Activated CD4-positive, alpha-beta T cell treated with anti-CD3 and anti-CD28 coated beads for 4 hours (primary cell): Measurements from ENCODE around the gene TMTC3.

Experiments
- DNase-seq, 2 donors: peaks; one replicate each; pipeline ENCODE4 v3.0.0-alpha.2; 2020

The TMTC3 gene

GRCh38 chr12:88228720-88229119 is 86.6 kb downstream of the TMTC3 start:
- no peak for DNase-seq

- DNase-seq = no peak
Observed at GRCh38 chr12:88230271-88230670, 88.2 kb downstream of the TMTC3 start.

DNA sequence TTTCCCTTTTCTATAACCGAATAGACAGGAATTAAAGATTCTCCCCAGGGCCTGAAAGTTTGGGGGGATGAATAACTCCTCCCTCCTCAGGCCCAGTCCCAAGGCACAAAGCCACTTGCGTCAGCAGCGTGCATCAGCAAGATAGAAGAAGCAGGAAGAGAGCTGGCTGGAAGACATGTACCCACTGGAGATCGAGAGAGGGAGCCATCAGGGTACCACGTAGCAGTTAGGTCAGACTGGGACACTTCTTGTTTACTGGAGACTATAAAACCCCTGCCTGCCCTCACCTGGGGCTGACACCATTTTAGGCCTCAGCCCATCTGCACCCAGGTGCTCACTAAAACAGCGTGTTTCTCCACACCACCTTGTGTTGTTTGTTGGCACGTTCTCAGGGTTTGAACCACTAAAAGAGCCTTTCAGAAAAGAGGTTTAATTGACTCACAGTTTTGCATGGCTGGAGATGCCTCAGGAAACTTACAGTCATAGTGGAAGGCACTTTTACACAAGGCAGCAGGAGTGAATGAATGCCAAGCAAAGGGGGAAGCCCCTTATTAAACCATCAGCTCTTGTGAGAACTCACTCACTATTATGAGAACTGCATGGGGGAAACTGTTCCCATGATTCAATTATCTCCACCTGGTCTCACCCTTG is 93.2 kb downstream of the TMTC3 start:
- no peak for DNase-seq

- DNase-seq = no peak
Observed at GRCh38 chr12:88237954-88238353, 95.8 kb downstream of the TMTC3 start.

GRCh38 chr12:88238406-88238805 is 96.3 kb downstream of the TMTC3 start:
- DNase-seq = no peak

DNA sequence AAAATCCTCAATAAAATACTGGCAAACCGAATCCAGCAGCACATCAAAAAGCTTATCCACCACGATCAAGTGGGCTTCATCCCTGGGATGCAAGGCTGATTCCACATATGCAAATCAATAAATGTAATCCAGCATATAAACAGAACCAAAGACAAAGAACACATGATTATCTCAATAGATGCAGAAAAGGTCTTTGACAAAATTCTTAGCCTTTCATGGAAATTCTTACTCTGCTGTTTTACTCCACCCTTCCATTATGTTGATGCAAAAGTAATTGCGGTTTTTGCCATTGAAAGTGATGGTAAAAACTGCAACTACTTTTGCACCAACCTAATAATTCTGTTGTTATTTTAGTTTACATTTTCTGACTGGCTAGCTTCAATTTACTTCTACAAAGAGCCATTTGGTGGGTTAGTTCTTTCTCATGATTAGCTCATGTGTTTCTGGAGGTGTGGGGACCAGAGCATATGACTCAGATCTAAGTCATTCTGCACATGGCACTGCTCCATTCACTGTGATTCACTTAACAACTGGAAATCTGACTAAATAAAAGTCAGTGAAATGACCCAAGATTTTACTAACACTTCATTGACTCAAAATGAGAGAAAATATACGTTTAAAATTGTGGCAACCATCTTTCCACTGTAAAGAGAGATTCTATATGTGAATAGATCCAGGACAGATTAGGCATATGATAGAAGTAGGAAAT is 99.9 kb downstream of the TMTC3 start:
- DNase-seq = no peak

- DNase-seq = no peak
Observed at GRCh38 chr12:88242571-88242925, 100.4 kb downstream of the TMTC3 start.

GRCh38 chr12:88242939-88243338 is 100.8 kb downstream of the TMTC3 start:
- DNase-seq = no peak

GRCh38 chr12:88243982-88244381 is 101.9 kb downstream of the TMTC3 start:
- DNase-seq = no peak

DNA sequence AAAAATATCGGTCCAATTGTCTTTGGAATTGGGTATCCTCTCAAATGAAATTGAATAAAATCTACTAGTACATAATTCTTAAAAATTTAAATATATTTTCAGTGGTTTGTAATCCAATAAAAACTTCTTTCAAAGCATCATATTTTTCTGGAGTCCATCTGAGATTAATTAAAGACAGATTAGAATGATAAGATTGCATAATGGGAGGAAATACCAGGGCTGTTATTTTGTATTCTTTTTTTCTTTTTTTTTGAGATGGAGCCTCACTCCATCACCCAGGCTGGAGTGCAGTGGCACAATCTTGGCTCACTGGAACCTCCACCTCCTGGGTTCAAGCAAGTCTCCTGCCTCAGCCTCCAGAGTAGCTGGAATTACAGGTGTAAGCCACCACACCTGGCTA is 103.8 kb downstream of the TMTC3 start:
- DNase-seq = no peak

DNA sequence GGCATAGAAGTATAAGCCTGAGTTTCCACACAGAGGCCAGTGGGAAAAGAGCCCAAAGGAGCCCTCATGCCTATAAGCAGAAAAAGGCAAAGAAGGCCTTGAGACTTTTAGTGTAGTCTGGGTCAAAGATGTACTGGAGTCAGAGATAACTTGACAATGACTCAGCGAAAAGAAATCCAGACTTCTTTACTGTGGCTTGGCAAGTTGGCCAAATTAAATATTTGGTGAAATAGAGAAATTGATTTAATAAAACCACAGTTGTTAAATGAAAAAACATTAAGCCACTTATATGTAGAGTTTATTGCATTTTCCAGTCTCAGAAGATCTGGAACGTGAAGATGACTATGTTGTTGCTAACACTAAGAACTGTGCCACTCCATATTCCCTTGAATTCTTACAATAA is 105.1 kb downstream of the TMTC3 start:
- no peak for DNase-seq

GRCh38 chr12:88248606-88249005 is 106.5 kb downstream of the TMTC3 start:
- no peak for DNase-seq
